Trophoblast cell (in vitro differentiated cells and primary cell): ENCODE measurements around the gene AVP. TPM values are rescaled to one million over a fixed set of nuclear protein-coding genes. Genes with fewer than 3 reads are reported as not detected.
A peak's percentile ranks its signal among the peaks of the same experiment; 100 is the strongest.

ENCODE experiments used
- DNase-seq, 2 donors: peaks; one replicate each; pipeline ENCODE4 v3.0.0-alpha.2; 2016
- H2AFZ ChIP-seq: 2 replicates; pipeline ENCODE4 v1.6.1; 2013; ENCODE audit warnings: low read length, moderate library complexity, mild to moderate bottlenecking; ENCODE audit not compliant: insufficient read depth, poor library complexity
- H2AK5ac ChIP-seq: 2 replicates; pipeline ENCODE4 v1.6.1; 2013; ENCODE audit warnings: mild to moderate bottlenecking, low read length
- H2BK120ac ChIP-seq: 2 replicates; pipeline ENCODE4 v1.6.1; 2013; ENCODE audit warnings: low read length, mild to moderate bottlenecking, moderate library complexity; ENCODE audit not compliant: insufficient read depth, poor library complexity
- H2BK12ac ChIP-seq: 2 replicates; pipeline ENCODE4 v1.6.1; 2013; ENCODE audit warnings: mild to moderate bottlenecking, low read length, moderate library complexity
- H2BK5ac ChIP-seq: 2 replicates; pipeline ENCODE4 v1.6.1; 2013; ENCODE audit warnings: low read length, low read depth, moderate library complexity, mild to moderate bottlenecking; ENCODE audit not compliant: poor library complexity
- H3K14ac ChIP-seq: 2 replicates; pipeline ENCODE4 v1.6.1; 2013; ENCODE audit warnings: mild to moderate bottlenecking, low read length
- H3K18ac ChIP-seq: 2 replicates; pipeline ENCODE4 v1.6.1; 2013; ENCODE audit warnings: mild to moderate bottlenecking, low read length
- H3K23ac ChIP-seq: 2 replicates; pipeline ENCODE4 v1.6.1; 2013; ENCODE audit warnings: low read length
- H3K27ac ChIP-seq: 2 replicates; pipeline ENCODE4 v1.5.1; 2013; ENCODE audit warnings: low read depth, mild to moderate bottlenecking, inconsistent platforms, low read length, moderate library complexity
- H3K27me3 ChIP-seq: 2 replicates; pipeline ENCODE4 v1.6.1; 2013; ENCODE audit warnings: inconsistent platforms, mild to moderate bottlenecking, low read length, moderate library complexity; ENCODE audit not compliant: insufficient read depth
- H3K36me3 ChIP-seq, 2 experiments: 1 replicate in 1 of 2; 2 replicates in 1 of 2; pipeline ENCODE4 v1.6.1; 2013; ENCODE audit warnings: low read length in 2 of 2, mild to moderate bottlenecking in 2 of 2, moderate library complexity in 1 of 2; ENCODE audit not compliant: insufficient read depth in 2 of 2, control insufficient read depth in 1 of 2
- H3K4ac ChIP-seq: 2 replicates; pipeline ENCODE4 v1.6.1; 2013; ENCODE audit warnings: low read depth, mild to moderate bottlenecking, low read length, moderate library complexity
- H3K4me1 ChIP-seq, 2 experiments: 1 replicate in 1 of 2; 2 replicates in 1 of 2; pipeline ENCODE4 v1.6.1; 2013; ENCODE audit warnings: low read length in 2 of 2, mild to moderate bottlenecking in 2 of 2, moderate library complexity in 1 of 2; ENCODE audit not compliant: insufficient read depth in 2 of 2, control insufficient read depth in 1 of 2
- H3K4me2 ChIP-seq: 2 replicates; pipeline ENCODE4 v1.6.1; 2013; ENCODE audit warnings: inconsistent platforms, mild to moderate bottlenecking, low read length, moderate library complexity
- H3K4me3 ChIP-seq: 2 replicates; pipeline ENCODE4 v1.5.1; 2013; ENCODE audit warnings: mild to moderate bottlenecking, low read depth, low read length, inconsistent platforms
- H3K79me1 ChIP-seq: one replicate; pipeline ENCODE4 v1.6.1; 2013; ENCODE audit warnings: low read length
- H3K79me2 ChIP-seq: 2 replicates; pipeline ENCODE4 v1.6.1; 2013; ENCODE audit warnings: low read length, mild to moderate bottlenecking; ENCODE audit not compliant: control insufficient read depth, insufficient read depth, poor library complexity
- H3K9ac ChIP-seq: 2 replicates; pipeline ENCODE4 v1.6.1; 2013; ENCODE audit warnings: mild to moderate bottlenecking, low read length
- H3K9me3 ChIP-seq: 2 replicates; pipeline ENCODE4 v1.6.1; 2013; ENCODE audit warnings: low read depth, mild to moderate bottlenecking, control low read depth, inconsistent platforms, low read length; ENCODE audit not compliant: insufficient read depth
- H4K12ac ChIP-seq: 2 replicates; pipeline ENCODE4 v1.6.1; 2013; ENCODE audit warnings: low read depth, mild to moderate bottlenecking, low read length, moderate library complexity
- H4K8ac ChIP-seq: 2 replicates; pipeline ENCODE4 v1.6.1; 2013; ENCODE audit warnings: low read depth, mild to moderate bottlenecking, low read length, moderate library complexity
- H4K91ac ChIP-seq: one replicate; pipeline ENCODE4 v1.6.1; 2013; ENCODE audit warnings: low read depth, mild to moderate bottlenecking, low read length, moderate library complexity
- WGBS: extraction: QIAGEN DNeasy Blood & Tissue Kit; methylation state at CpG from one replicate; pipeline ENCODE4 v1.1.7; 2013; ENCODE audit warnings: missing lambda C conversion rate; ENCODE audit not compliant: insufficient read length, insufficient coverage; ENCODE audit errors: extremely low coverage; 5-methylcytosine and 5-hydroxymethylcytosine counted together
- polyA plus RNA-seq: library from polyadenylated mRNA; stranded (reverse); fragments of 200-250 nt; gene quantifications from 2 replicates; pipeline ENCODE4 v1.2.3, GENCODE V29; 2013

AVP gene
- polyA plus RNA-seq, result not detected in 2 replicates

- Histone ChIP-seq H3K4me1 (peaks cover 0 to 13% of the 10 kb centered on the region in 2 experiments), H2BK5ac (no peak within 1 kb of the TSS), H4K91ac (no peak within 1 kb of the TSS), H3K79me1 (no peaks in the 10 kb centered on the region), H3K4me2 (peak within 1 kb of the TSS; percentile 54), H4K8ac (no peak within 1 kb of the TSS), H4K12ac (no peak within 1 kb of the TSS), H3K23ac (no peak within 1 kb of the TSS), H3K9ac (no peak within 1 kb of the TSS), H3K14ac (no peak within 1 kb of the TSS), H2BK12ac (no peak within 1 kb of the TSS), H2AFZ (no peak within 1 kb of the TSS), H3K27me3 (peaks cover 37% of the 10 kb centered on the region), H3K18ac (no peak within 1 kb of the TSS), H3K4ac (no peak within 1 kb of the TSS), H2AK5ac (no peak within 1 kb of the TSS), H3K36me3 (no peaks in the 10 kb centered on the region), H3K27ac (no peak within 1 kb of the TSS), H3K9me3 (peaks cover 5% of the 10 kb centered on the region), H3K4me3 (peak within 1 kb of the TSS; percentile 4), H2BK120ac (no peak within 1 kb of the TSS), H3K79me2 (no peaks in the 10 kb centered on the region)
- DNase-seq, result no peak
- no CpG with 5 or more reads among the region's 28 CpGs for WGBS
Measured at GRCh38 chr20:3084283-3084985, at the start of gene AVP. TSS of gene AVP (minus strand) at chr20:3084724. CDS start at chr20:3084674, 50 bp downstream.

DNA sequence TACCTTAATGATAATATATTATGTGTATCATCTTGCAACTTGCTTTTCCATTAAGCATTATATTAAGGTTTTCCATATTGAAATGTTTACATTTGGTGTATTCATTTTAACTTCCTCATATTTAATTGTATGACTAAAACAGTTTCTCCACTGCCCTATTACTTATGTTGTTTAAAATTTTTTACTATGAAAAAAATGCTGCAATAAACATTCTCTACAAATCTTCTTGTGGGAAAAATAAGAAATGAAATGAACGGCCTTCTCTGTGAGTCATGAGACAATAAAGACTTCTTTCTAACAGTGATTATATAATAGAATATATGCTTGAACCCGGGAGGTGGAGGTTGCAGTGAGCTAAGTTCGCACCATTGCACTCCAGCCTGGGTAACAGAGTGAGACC, 49.6 kb upstream of the AVP start:
- no peak overlapping the region for H3K27ac ChIP-seq
- no peaks in the 10 kb centered on the region for H3K27me3 ChIP-seq
- H3K36me3 ChIP-seq, result peaks cover 0 to 2% of the 10 kb centered on the region in 2 experiments
- no peak overlapping the region for H3K23ac ChIP-seq
- H2BK5ac ChIP-seq, result no peak overlapping the region
- no peak overlapping the region for H3K4me2 ChIP-seq
- no peak overlapping the region for H3K4me3 ChIP-seq
- no peaks in the 10 kb centered on the region for H3K9me3 ChIP-seq
- no peak overlapping the region for H2BK120ac ChIP-seq
- no CpG with 5 or more reads among the region's 3 CpGs for WGBS
- no peak overlapping the region for H2AFZ ChIP-seq
- H3K79me1 ChIP-seq, result no peaks in the 10 kb centered on the region
- DNase-seq, result peak in 1 of 2 donors; percentile 37
- no peak overlapping the region for H3K9ac ChIP-seq
- H4K8ac ChIP-seq, result no peak overlapping the region
- H4K91ac ChIP-seq, result no peak overlapping the region
- no peak overlapping the region for H3K18ac ChIP-seq
- no peak overlapping the region for H2AK5ac ChIP-seq
- H4K12ac ChIP-seq, result no peak overlapping the region
- H2BK12ac ChIP-seq, result no peak overlapping the region
- no peak overlapping the region for H3K14ac ChIP-seq
- no peaks in the 10 kb centered on the region for H3K4me1 ChIP-seq
- H3K79me2 ChIP-seq, result no peaks in the 10 kb centered on the region
- H3K4ac ChIP-seq, result no peak overlapping the region

GRCh38 chr20:3133155-3133554, 48.6 kb upstream of the AVP start:
- no CpG with 5 or more reads among the region's 2 CpGs for WGBS
- no peaks in the 10 kb centered on the region for H3K27me3 ChIP-seq
- H4K8ac ChIP-seq, result no peak overlapping the region
- H3K4me2 ChIP-seq, result no peak overlapping the region
- H4K12ac ChIP-seq, result no peak overlapping the region
- DNase-seq, result no peak
- no peaks in the 10 kb centered on the region for H3K9me3 ChIP-seq
- no peak overlapping the region for H3K18ac ChIP-seq
- no peak overlapping the region for H2BK120ac ChIP-seq
- peaks cover 0 to 2% of the 10 kb centered on the region in 2 experiments for H3K36me3 ChIP-seq
- no peak overlapping the region for H3K4ac ChIP-seq
- H2BK12ac ChIP-seq, result no peak overlapping the region
- no peaks in the 10 kb centered on the region for H3K4me1 ChIP-seq
- no peak overlapping the region for H3K9ac ChIP-seq
- no peak overlapping the region for H3K4me3 ChIP-seq
- H3K79me2 ChIP-seq, result no peaks in the 10 kb centered on the region
- no peak overlapping the region for H2AFZ ChIP-seq
- no peak overlapping the region for H3K23ac ChIP-seq
- H2BK5ac ChIP-seq, result no peak overlapping the region
- H3K14ac ChIP-seq, result no peak overlapping the region
- H2AK5ac ChIP-seq, result no peak overlapping the region
- no peaks in the 10 kb centered on the region for H3K79me1 ChIP-seq
- no peak overlapping the region for H3K27ac ChIP-seq
- H4K91ac ChIP-seq, result no peak overlapping the region

DNA sequence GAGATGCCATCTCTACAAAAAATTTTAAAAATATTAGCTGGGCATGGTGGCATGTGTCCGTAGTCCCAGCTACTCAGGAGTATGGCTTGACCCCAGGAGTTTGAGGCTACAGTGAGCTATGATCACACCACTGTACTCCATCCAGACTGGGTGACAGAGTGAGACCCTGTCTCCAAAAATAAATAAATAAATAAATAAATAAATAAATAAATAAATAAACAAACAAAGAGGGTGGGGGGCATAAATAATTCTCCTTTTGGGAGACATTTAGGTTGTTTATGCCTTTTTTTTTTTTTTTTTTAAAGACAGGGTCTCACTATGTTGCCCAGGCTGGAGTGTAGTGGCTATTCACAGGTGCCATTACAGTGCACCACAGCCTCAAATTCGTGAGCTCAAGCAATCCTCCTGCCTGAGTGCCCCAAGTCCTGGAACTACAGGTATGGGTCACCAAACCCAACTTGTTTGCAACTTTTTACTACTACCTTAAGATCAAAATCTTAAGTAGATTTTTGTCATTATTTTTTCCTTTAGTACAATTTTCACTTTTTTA, 45.6 kb upstream of the AVP start:
- Histone ChIP-seq H3K79me2 (no peaks in the 10 kb centered on the region), H3K4me3 (no peak overlapping the region), H3K4me1 (no peaks in the 10 kb centered on the region), H2BK5ac (no peak overlapping the region), H2BK12ac (no peak overlapping the region), H2BK120ac (no peak overlapping the region), H3K27ac (no peak overlapping the region), H3K9me3 (no peaks in the 10 kb centered on the region), H3K23ac (no peak overlapping the region), H4K91ac (no peak overlapping the region), H3K9ac (no peak overlapping the region), H3K36me3 (peaks cover 3 to 4% of the 10 kb centered on the region in 2 experiments), H2AFZ (no peak overlapping the region), H4K12ac (no peak overlapping the region), H4K8ac (no peak overlapping the region), H3K4ac (no peak overlapping the region), H3K79me1 (no peaks in the 10 kb centered on the region), H3K14ac (no peak overlapping the region), H3K27me3 (no peaks in the 10 kb centered on the region), H3K4me2 (no peak overlapping the region), H2AK5ac (no peak overlapping the region), H3K18ac (no peak overlapping the region)
- no peak for DNase-seq
- no CpG with 5 or more reads among the region's 2 CpGs for WGBS
